OCI-LY3 (cell line): ENCODE measurements around the gene CRCP.

Experiments
- CTCF ChIP-seq: fragments of 200-600, 300-600 bp; sonication (generic); IDR thresholded peaks from 2 replicates; pipeline ENCODE4 v1.5.1; 2014; ENCODE audit warnings: antibody characterized with exemption, low read length, low read depth
- EZH2phosphoT487 ChIP-seq: fragments of 200-600 bp; shearing (Covaris generic); IDR thresholded peaks from 2 replicates; pipeline ENCODE4 v1.6.1; 2018; ENCODE audit warnings: antibody characterized with exemption, mixed run types, low read depth

GRCh38 chr7:66162622-66163021, 48.0 kb downstream of the CRCP start:
- TF ChIP-seq CTCF, result no peak
- no peak for TF ChIP-seq EZH2phosphoT487
